Endodermal cell (in vitro differentiated cells): Measurements from ENCODE around the gene FBXO41. TPM values are rescaled to one million over a fixed set of nuclear protein-coding genes. Genes with fewer than 3 reads are reported as not detected.

Experiments used
- DNase-seq: peaks from one replicate; pipeline ENCODE4 v3.0.0-alpha.2; 2017
- H3K27ac ChIP-seq: 2 replicates; pipeline ENCODE4 v1.5.1; 2013; ENCODE audit warnings: mild to moderate bottlenecking, low read depth, low read length, moderate library complexity
- H3K27me3 ChIP-seq: 2 replicates; pipeline ENCODE4 v1.6.1; 2013; ENCODE audit warnings: mild to moderate bottlenecking, low read length, moderate library complexity; ENCODE audit not compliant: insufficient read depth, control insufficient read depth, poor library complexity, severe bottlenecking
- H3K36me3 ChIP-seq: 2 replicates; pipeline ENCODE4 v1.7.0; 2013; ENCODE audit warnings: mild to moderate bottlenecking, low read length, moderate library complexity; ENCODE audit not compliant: control insufficient read depth, insufficient read depth
- H3K4me1 ChIP-seq: one replicate; pipeline ENCODE4 v1.7.0; 2013; ENCODE audit warnings: low read length; ENCODE audit not compliant: control insufficient read depth, insufficient read depth
- H3K4me3 ChIP-seq: 2 replicates; pipeline ENCODE4 v1.5.1; 2013; ENCODE audit warnings: mild to moderate bottlenecking, low read length, moderate library complexity
- H3K9ac ChIP-seq: 2 replicates; pipeline ENCODE4 v1.6.1; 2013; ENCODE audit warnings: mild to moderate bottlenecking, low read length, moderate library complexity; ENCODE audit not compliant: poor library complexity, severe bottlenecking; ENCODE audit errors: extremely low read depth
- H3K9me3 ChIP-seq: 2 replicates; pipeline ENCODE4 v1.6.1; 2013; ENCODE audit warnings: mild to moderate bottlenecking, low read length, moderate library complexity; ENCODE audit not compliant: control insufficient read depth
- H3K27ac Mint-ChIP-seq: 2 replicates; pipeline ENCODE4 v1.8.0; 2020; ENCODE audit warnings: mixed read lengths
- H3K27me3 Mint-ChIP-seq: 2 replicates; pipeline ENCODE4 v1.8.0; 2021; ENCODE audit warnings: mild to moderate bottlenecking, mixed read lengths; ENCODE audit not compliant: insufficient read depth
- H3K36me3 Mint-ChIP-seq: 2 replicates; pipeline ENCODE4 v1.8.0; 2020; ENCODE audit warnings: low read depth, mixed read lengths
- H3K4me1 Mint-ChIP-seq: 2 replicates; pipeline ENCODE4 v1.8.0; 2020; ENCODE audit warnings: mixed read lengths
- H3K4me3 Mint-ChIP-seq: 2 replicates; pipeline ENCODE4 v1.8.0; 2020; ENCODE audit warnings: mild to moderate bottlenecking, moderate library complexity, mixed read lengths
- H3K9me3 Mint-ChIP-seq: 2 replicates; pipeline ENCODE4 v1.8.0; 2020; ENCODE audit warnings: mild to moderate bottlenecking, mixed read lengths
- whole genome bisulfite sequencing, 2 experiments: methylation state at CpG; one replicate each; pipeline versions ENCODE4 v1.1.5 to v1.1.7; 2013; ENCODE audit warnings: missing lambda C conversion rate in 2 of 2, mixed read lengths in 1 of 2; ENCODE audit not compliant: insufficient coverage in 1 of 2, insufficient read length in 1 of 2; 5-methylcytosine and 5-hydroxymethylcytosine counted together
- total RNA-seq, 2 donors: library from RNA; stranded (reverse); fragmentation: NEBNext Ultra II Directional in 1 of 2; extraction: Animal tissue kit (Norgen Biotek cat#: 25700) in 1 of 2; gene quantifications; 2 replicates in 1 of 2; 3 replicates in 1 of 2; pipeline ENCODE4 v1.2.1, GENCODE V29; 2021
- TF ChIP-seq, protein P1 (sequence below): fragments of 200-600 bp; sonication (generic); conservative IDR thresholded peaks from 2 replicates; pipeline ENCODE4 v1.5.0; 2021; ENCODE audit warnings: antibody characterized with exemption, mild to moderate bottlenecking

Gene FBXO41
- total RNA-seq, 2 donors from 2014 or later, result 9.0 to 11.2 TPM

DNA sequence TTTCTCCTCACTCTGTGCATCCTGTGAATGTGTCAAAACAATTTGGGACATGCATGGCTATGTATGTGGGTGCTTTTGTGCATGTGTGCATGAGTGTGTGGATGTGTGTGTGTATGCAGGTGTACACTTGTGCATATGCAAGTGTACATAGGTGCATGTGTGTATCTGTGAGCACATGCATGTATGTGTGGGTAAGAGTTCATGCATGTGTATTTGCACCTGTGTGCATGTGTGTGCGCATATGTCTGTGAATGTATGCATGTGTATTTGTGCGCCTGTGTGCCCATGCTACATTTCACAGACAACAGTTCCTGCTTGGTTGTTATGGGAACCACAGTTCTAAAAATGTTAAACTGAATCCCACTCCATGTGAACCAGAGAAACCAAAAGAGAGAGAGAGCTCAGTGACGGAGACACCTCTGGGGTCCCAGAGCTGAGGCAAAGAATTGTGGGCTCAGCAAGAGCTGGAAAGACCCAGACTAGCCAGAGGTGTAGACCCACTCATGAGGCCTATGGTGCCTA, 1.9 kb upstream of the FBXO41 start:
- Mint-ChIP-seq H3K27ac (no peak overlapping the region), H3K4me1 (peaks cover 10% of the 10 kb centered on the region), H3K4me3 (no peak overlapping the region), H3K9me3 (no peaks in the 10 kb centered on the region), H3K36me3 (no peaks in the 10 kb centered on the region), H3K27me3 (peaks cover 64% of the 10 kb centered on the region)
- Histone ChIP-seq H3K27ac (no peak overlapping the region), H3K9me3 (no peaks in the 10 kb centered on the region), H3K4me3 (no peak overlapping the region), H3K4me1 (peaks cover 5% of the 10 kb centered on the region), H3K9ac (no peak overlapping the region), H3K27me3 (peaks cover 73% of the 10 kb centered on the region), H3K36me3 (no peaks in the 10 kb centered on the region)
- 67 to 88% methylated on average over 1 to 3 of the region's 3 CpGs for WGBS, 2 experiments
- DNase-seq, result no peak
- TF ChIP-seq, protein P1, sequence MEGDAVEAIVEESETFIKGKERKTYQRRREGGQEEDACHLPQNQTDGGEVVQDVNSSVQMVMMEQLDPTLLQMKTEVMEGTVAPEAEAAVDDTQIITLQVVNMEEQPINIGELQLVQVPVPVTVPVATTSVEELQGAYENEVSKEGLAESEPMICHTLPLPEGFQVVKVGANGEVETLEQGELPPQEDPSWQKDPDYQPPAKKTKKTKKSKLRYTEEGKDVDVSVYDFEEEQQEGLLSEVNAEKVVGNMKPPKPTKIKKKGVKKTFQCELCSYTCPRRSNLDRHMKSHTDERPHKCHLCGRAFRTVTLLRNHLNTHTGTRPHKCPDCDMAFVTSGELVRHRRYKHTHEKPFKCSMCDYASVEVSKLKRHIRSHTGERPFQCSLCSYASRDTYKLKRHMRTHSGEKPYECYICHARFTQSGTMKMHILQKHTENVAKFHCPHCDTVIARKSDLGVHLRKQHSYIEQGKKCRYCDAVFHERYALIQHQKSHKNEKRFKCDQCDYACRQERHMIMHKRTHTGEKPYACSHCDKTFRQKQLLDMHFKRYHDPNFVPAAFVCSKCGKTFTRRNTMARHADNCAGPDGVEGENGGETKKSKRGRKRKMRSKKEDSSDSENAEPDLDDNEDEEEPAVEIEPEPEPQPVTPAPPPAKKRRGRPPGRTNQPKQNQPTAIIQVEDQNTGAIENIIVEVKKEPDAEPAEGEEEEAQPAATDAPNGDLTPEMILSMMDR, result no peak

DNA sequence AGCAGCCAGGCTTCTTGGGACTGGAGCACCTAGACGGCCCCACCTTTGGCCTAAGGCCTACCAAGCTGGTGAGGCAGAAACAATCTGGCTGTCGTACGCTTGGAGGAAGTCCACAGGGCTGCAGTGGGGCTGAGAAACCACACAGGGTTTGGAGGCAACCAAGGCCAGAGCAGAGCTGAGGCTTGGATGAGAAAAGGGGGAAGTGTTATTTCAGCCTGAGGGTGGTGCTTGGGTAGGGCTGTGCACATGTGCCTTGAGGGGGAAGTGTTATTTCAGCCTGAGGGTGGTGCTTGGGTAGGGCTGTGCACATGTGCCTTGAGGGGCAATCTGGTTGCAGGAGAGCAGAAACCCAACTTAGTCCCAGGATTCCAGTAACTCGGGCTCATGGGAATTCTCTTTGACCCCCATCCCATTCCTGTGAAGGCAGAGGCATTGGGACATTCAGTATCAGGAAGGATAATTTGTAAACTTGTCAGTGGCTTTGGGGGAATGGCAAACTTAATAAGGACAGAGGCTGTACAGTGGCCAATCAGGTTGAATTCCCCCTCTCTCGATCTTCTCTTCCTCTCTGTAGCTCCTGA, 971 bp upstream of the FBXO41 start:
- TF ChIP-seq, protein P1, result no peak
- no peak overlapping the region for H3K4me3 ChIP-seq
- H3K27me3 ChIP-seq, result peaks cover 63% of the 10 kb centered on the region
- Mint-ChIP-seq H3K27ac (no peak overlapping the region), H3K4me3 (peak overlapping the region; percentile 64), H3K4me1 (peaks cover 10% of the 10 kb centered on the region), H3K27me3 (peaks cover 54% of the 10 kb centered on the region), H3K36me3 (no peaks in the 10 kb centered on the region), H3K9me3 (no peaks in the 10 kb centered on the region)
- H3K36me3 ChIP-seq, result no peaks in the 10 kb centered on the region
- DNase-seq, result no peak
- H3K9ac ChIP-seq, result no peak overlapping the region
- no peaks in the 10 kb centered on the region for H3K9me3 ChIP-seq
- WGBS, 2 experiments, result 75 to 79% methylated on average over 4 to 5 of the region's 5 CpGs
- H3K27ac ChIP-seq, result no peak overlapping the region
- H3K4me1 ChIP-seq, result peaks cover 5% of the 10 kb centered on the region

DNA sequence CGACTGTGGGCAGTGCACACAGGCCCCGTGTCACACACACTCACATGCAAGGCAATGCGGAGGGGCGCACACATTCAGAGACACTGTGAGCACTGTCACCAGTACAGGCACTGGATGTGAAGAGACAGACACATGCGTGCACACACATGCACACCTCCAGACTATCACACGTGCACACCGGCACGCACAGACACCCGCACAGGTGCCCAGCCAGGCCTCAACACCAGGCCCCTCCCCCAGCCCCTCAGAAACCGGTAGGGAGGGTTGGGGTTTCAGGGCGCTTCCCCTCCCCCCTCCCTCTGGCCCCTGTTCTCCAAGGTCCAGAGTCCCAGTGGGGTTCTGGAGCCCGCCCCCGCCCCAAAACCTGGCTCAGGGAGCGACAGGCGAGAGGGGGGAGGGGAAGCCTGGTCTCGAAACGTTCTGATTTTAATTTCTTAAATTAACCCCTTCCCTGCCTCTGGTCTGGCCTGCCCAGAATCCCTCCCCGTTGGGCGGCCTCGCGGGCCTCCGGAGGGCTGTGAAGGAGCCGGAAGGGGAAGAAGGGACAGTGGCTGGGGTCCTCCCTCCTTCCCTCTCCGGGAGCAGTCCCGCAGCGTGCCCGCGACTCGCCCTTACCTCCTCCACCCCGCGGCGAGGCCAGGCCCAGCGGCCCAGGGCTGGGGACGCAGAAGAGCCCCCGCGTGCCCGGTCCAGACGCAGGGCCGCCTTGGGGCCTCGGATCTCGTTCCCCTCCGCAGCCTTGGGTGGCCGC, 558 bp downstream of the FBXO41 start:
- TF ChIP-seq, protein P1, result no peak
- 12 to 13% methylated on average over 9 to 42 of the region's 43 CpGs for WGBS, 2 experiments
- H3K4me3 ChIP-seq, result peak overlapping the region; percentile 80
- H3K27me3 Mint-ChIP-seq, result peaks cover 39% of the 10 kb centered on the region
- no peak overlapping the region for H3K27ac Mint-ChIP-seq
- H3K4me1 ChIP-seq, result peaks cover 5% of the 10 kb centered on the region
- H3K9me3 ChIP-seq, result no peaks in the 10 kb centered on the region
- no peaks in the 10 kb centered on the region for H3K9me3 Mint-ChIP-seq
- H3K36me3 Mint-ChIP-seq, result no peaks in the 10 kb centered on the region
- peak; percentile 79 for DNase-seq
- peak overlapping the region; percentile 64 for H3K4me3 Mint-ChIP-seq
- peaks cover 10% of the 10 kb centered on the region for H3K4me1 Mint-ChIP-seq
- no peaks in the 10 kb centered on the region for H3K36me3 ChIP-seq
- H3K9ac ChIP-seq, result no peak overlapping the region
- no peak overlapping the region for H3K27ac ChIP-seq
- peaks cover 48% of the 10 kb centered on the region for H3K27me3 ChIP-seq
